ENCODE measurements around the gene EHMT1.

DNA sequence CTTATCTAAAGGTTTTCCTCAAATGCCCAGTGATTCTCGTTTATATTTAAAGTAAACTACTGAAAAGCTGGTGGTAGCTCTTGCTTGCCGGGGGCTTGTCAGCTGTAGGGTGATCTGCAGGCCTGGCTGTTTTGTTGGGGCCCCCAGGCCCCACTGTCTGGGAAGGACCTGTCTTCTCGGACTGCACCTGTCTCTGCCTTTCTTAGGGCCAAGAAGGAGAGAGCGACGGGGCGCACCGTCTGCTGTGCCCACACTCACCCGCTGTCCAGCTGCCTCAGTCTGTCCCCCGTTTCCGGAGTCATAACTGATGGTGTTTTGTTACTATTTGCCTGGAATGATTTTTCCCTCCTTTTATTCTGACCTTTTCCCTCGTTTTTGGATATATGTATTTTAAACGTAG lies 164.7 kb downstream of the EHMT1 start:
- TF ChIP-seq, protein P1, sequence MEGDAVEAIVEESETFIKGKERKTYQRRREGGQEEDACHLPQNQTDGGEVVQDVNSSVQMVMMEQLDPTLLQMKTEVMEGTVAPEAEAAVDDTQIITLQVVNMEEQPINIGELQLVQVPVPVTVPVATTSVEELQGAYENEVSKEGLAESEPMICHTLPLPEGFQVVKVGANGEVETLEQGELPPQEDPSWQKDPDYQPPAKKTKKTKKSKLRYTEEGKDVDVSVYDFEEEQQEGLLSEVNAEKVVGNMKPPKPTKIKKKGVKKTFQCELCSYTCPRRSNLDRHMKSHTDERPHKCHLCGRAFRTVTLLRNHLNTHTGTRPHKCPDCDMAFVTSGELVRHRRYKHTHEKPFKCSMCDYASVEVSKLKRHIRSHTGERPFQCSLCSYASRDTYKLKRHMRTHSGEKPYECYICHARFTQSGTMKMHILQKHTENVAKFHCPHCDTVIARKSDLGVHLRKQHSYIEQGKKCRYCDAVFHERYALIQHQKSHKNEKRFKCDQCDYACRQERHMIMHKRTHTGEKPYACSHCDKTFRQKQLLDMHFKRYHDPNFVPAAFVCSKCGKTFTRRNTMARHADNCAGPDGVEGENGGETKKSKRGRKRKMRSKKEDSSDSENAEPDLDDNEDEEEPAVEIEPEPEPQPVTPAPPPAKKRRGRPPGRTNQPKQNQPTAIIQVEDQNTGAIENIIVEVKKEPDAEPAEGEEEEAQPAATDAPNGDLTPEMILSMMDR (IDR thresholded peaks at IDR 0.05; ENCODE audit: control extremely low read depth in 1 of 3, insufficient read depth in 1 of 3, low read depth in 1 of 3, low read length in 3 of 3) = no peak
- TF ChIP-seq CBX8 (IDR thresholded peaks at IDR 0.05; ENCODE audit: borderline replicate concordance, low read depth, low read length) = no peak

Measured in H1 (cell line).